HepG2 (cell line): ENCODE measurements around the gene TGM1. TPM values are rescaled to one million over a fixed set of nuclear protein-coding genes. Genes with fewer than 3 reads are reported as not detected.

Experiments used
- CBFB ChIP-seq: sonication (generic); formaldehyde crosslinking; IDR thresholded peaks from 2 replicates; pipeline ENCODE4 v1.4.0; 2020; ENCODE audit warnings: missing genetic modification reagents
- CC2D1A ChIP-seq: sonication (generic); formaldehyde crosslinking; IDR thresholded peaks from 2 replicates; pipeline ENCODE4 v1.8.1; 2023; ENCODE audit warnings: mild to moderate bottlenecking, missing genetic modification reagents
- CREM ChIP-seq, 2 experiments: sonication (generic) in 1 of 2; formaldehyde crosslinking in 1 of 2; IDR thresholded peaks; 2 replicates each; pipeline versions ENCODE4 v1.4.0 to v1.6.1; 2016 to 2020; ENCODE audit warnings: antibody characterized with exemption in 1 of 2, mild to moderate bottlenecking in 1 of 2, missing genetic modification reagents in 1 of 2
- GTF2F1 ChIP-seq: fragments of 150-350 bp; IDR thresholded peaks from 2 replicates; pipeline ENCODE4 v1.6.1; 2014; ENCODE audit warnings: low read length
- KLF12 ChIP-seq: sonication (generic); formaldehyde crosslinking; IDR thresholded peaks from 2 replicates; pipeline ENCODE4 v1.4.0; 2020; ENCODE audit warnings: missing genetic modification reagents, borderline replicate concordance
- PHF5A ChIP-seq: IDR thresholded peaks from one replicate; pipeline ENCODE4 v1.6.1; 2018; ENCODE audit warnings: low read depth, missing genetic modification reagents; ENCODE audit not compliant: unreplicated experiment
- SCMH1 ChIP-seq: sonication (generic); formaldehyde crosslinking; IDR thresholded peaks from 2 replicates; pipeline ENCODE4 v1.9.0; 2021; ENCODE audit warnings: missing genetic modification reagents, mild to moderate bottlenecking, borderline replicate concordance
- TSC22D2 ChIP-seq: sonication (generic); formaldehyde crosslinking; IDR thresholded peaks from 2 replicates; pipeline ENCODE4 v1.5.1; 2020; ENCODE audit warnings: missing genetic modification reagents, mild to moderate bottlenecking, borderline replicate concordance
- ZBTB7A ChIP-seq: sonication (generic); formaldehyde crosslinking; IDR thresholded peaks from 2 replicates; pipeline ENCODE4 v1.8.0; 2022; ENCODE audit warnings: mild to moderate bottlenecking, missing genetic modification reagents
- ZNF549 ChIP-seq: sonication (generic); formaldehyde crosslinking; IDR thresholded peaks from 2 replicates; pipeline ENCODE4 v1.5.0; 2020; ENCODE audit warnings: missing genetic modification reagents
- ZNF646 ChIP-seq: sonication (generic); formaldehyde crosslinking; IDR thresholded peaks from 2 replicates; pipeline ENCODE4 v1.9.0; 2021; ENCODE audit warnings: mild to moderate bottlenecking, missing genetic modification reagents
- ZNF761 ChIP-seq: sonication (generic); formaldehyde crosslinking; conservative IDR thresholded peaks from 2 replicates; pipeline ENCODE4 v1.4.0; 2020; ENCODE audit warnings: mild to moderate bottlenecking, missing genetic modification reagents
- polyA plus RNA-seq, 8 experiments: library from polyadenylated mRNA; depleted of rRNA in 3 of 8; stranded (reverse) in 7 of 8; unstranded in 1 of 8; fragments of >200 nt; fragmentation: Illumina TruSeq in 4 of 8; extraction: Trizol in 4 of 8; gene quantifications; 2 replicates each; pipeline versions ENCODE4 v1.2.1 to v1.2.3, GENCODE V29; 2011 to 2016; ENCODE audit warnings: low read depth in 4 of 8, missing spikeins in 1 of 8, mixed read lengths in 1 of 8; ENCODE audit not compliant: insufficient read depth in 1 of 8
- total RNA-seq, 5 experiments: library from RNA; depleted of rRNA; stranded (reverse); fragments of >200 nt; fragmentation: Illumina TruSeq; extraction: Trizol; gene quantifications; 2 replicates each; pipeline ENCODE4 v1.2.3, GENCODE V29; 2016; ENCODE audit warnings: low read depth in 1 of 5
- TF ChIP-seq, protein P1 (sequence below): IDR thresholded peaks from 2 replicates; pipeline ENCODE4 v1.6.1; 2016; ENCODE audit warnings: low read depth, control low read depth
- TF ChIP-seq, protein P2 (sequence below): sonication (generic); formaldehyde crosslinking; IDR thresholded peaks from 2 replicates; pipeline ENCODE4 v1.5.1; 2020; ENCODE audit warnings: missing genetic modification reagents, mild to moderate bottlenecking, borderline replicate concordance
- TF ChIP-seq, protein P3 (sequence below): IDR thresholded peaks from 2 replicates; pipeline ENCODE4 v1.6.1; 2016; ENCODE audit warnings: control low read depth
- TF ChIP-seq, protein P4 (sequence below): sonication (generic); formaldehyde crosslinking; IDR thresholded peaks from 2 replicates; pipeline ENCODE4 v1.4.0; 2020; ENCODE audit warnings: missing genetic modification reagents, low read depth, mild to moderate bottlenecking, borderline replicate concordance

Gene TGM1
- total and polyA plus RNA-seq, 2 of the 13 experiments (the other 11 are each of a cell fraction or from before 2014, with no cell fraction given) = 3.2 to 10.6 TPM

- TF ChIP-seq, protein P1, sequence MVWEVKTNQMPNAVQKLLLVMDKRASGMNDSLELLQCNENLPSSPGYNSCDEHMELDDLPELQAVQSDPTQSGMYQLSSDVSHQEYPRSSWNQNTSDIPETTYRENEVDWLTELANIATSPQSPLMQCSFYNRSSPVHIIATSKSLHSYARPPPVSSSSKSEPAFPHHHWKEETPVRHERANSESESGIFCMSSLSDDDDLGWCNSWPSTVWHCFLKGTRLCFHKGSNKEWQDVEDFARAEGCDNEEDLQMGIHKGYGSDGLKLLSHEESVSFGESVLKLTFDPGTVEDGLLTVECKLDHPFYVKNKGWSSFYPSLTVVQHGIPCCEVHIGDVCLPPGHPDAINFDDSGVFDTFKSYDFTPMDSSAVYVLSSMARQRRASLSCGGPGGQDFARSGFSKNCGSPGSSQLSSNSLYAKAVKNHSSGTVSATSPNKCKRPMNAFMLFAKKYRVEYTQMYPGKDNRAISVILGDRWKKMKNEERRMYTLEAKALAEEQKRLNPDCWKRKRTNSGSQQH (CRISPR knock-in tag) = peak; percentile 95
- TF ChIP-seq ZBTB7A = peak; percentile 84
- TF ChIP-seq CC2D1A (CRISPR knock-in tag) = no peak
- no peak for TF ChIP-seq GTF2F1
- TF ChIP-seq, protein P2, sequence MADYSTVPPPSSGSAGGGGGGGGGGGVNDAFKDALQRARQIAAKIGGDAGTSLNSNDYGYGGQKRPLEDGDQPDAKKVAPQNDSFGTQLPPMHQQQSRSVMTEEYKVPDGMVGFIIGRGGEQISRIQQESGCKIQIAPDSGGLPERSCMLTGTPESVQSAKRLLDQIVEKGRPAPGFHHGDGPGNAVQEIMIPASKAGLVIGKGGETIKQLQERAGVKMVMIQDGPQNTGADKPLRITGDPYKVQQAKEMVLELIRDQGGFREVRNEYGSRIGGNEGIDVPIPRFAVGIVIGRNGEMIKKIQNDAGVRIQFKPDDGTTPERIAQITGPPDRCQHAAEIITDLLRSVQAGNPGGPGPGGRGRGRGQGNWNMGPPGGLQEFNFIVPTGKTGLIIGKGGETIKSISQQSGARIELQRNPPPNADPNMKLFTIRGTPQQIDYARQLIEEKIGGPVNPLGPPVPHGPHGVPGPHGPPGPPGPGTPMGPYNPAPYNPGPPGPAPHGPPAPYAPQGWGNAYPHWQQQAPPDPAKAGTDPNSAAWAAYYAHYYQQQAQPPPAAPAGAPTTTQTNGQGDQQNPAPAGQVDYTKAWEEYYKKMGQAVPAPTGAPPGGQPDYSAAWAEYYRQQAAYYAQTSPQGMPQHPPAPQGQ (CRISPR knock-in tag) = peak; percentile 12; the same call in 1 of the 2 replicates
- peak; percentile 87 for TF ChIP-seq CREM (IDR thresholded peaks at IDR 0.05)
- no peak for TF ChIP-seq CREM (CRISPR knock-in tag; IDR thresholded peaks at IDR 0.05)
- TF ChIP-seq, protein P3, sequence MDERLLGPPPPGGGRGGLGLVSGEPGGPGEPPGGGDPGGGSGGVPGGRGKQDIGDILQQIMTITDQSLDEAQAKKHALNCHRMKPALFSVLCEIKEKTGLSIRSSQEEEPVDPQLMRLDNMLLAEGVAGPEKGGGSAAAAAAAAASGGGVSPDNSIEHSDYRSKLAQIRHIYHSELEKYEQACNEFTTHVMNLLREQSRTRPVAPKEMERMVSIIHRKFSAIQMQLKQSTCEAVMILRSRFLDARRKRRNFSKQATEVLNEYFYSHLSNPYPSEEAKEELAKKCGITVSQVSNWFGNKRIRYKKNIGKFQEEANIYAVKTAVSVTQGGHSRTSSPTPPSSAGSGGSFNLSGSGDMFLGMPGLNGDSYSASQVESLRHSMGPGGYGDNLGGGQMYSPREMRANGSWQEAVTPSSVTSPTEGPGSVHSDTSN (CRISPR knock-in tag) = no peak
- TF ChIP-seq ZNF646 (CRISPR knock-in tag) = no peak
- peak; percentile 74 for TF ChIP-seq CBFB (CRISPR knock-in tag)
- TF ChIP-seq KLF12 (CRISPR knock-in tag) = peak; percentile 64; the same call in 1 of the 2 replicates
- TF ChIP-seq ZNF761 (CRISPR knock-in tag) = peak; percentile 96
- TF ChIP-seq TSC22D2 (CRISPR knock-in tag) = peak; percentile 37; the same call in 1 of the 2 replicates
- TF ChIP-seq, protein P4, sequence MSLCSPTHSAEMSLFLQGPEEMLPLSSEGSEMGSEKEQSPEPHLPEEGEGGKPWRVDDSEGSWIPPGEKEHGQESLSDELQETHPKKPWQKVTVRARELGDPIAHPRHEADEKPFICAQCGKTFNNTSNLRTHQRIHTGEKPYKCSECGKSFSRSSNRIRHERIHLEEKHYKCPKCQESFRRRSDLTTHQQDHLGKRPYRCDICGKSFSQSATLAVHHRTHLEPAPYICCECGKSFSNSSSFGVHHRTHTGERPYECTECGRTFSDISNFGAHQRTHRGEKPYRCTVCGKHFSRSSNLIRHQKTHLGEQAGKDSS (CRISPR knock-in tag) = peak; percentile 96
- TF ChIP-seq PHF5A = peak; percentile 100
- TF ChIP-seq ZNF549 = no peak
- TF ChIP-seq SCMH1 (CRISPR knock-in tag) = no peak
Observed at GRCh38 chr14:24307575-24308341, 44.8 kb upstream of the TGM1 start, which contains the start of gene CIDEB (continued).
